Calu3 (cell line): ENCODE measurements around the gene NLRC5. TPM values are rescaled to one million over a fixed set of nuclear protein-coding genes. Genes with fewer than 3 reads are reported as not detected.
"Not testable (repeated sequence)": the region's sequence is repeated elsewhere in the genome, so short reads cannot be mapped to it uniquely, and the experiment has no call there.

Source experiments
- BruUV-seq: library from RNA; stranded (reverse); fragments of 400-500 nt; replicated peaks from 2 replicates; lab custom pipeline; 2021; lab: Mats Ljungman, UMichigan
- CTCF ChIA-PET: fragments of 300-600 bp; sonication (Branson Sonifier 250); formaldehyde crosslinking; loops from one replicate; lab custom pipeline; 2022; ENCODE audit warnings: antibody characterized with exemption; lab: Charles Lee
- DNase-seq: peaks from one replicate; pipeline ENCODE4 v3.0.0; 2022
- H3K27ac Mint-ChIP-seq: one replicate; pipeline ENCODE4 v1.8.0; 2022; ENCODE audit warnings: mixed read lengths; ENCODE audit not compliant: unreplicated experiment
- H3K27me3 Mint-ChIP-seq: one replicate; pipeline ENCODE4 v1.8.0; 2022; ENCODE audit warnings: mixed read lengths; ENCODE audit not compliant: unreplicated experiment
- H3K36me3 Mint-ChIP-seq: one replicate; pipeline ENCODE4 v1.8.0; 2022; ENCODE audit warnings: mild to moderate bottlenecking, moderate library complexity, mixed read lengths; ENCODE audit not compliant: insufficient read depth, unreplicated experiment
- H3K4me1 Mint-ChIP-seq: one replicate; pipeline ENCODE4 v1.8.0; 2022; ENCODE audit warnings: mild to moderate bottlenecking, low read depth, mixed read lengths; ENCODE audit not compliant: unreplicated experiment
- H3K4me3 Mint-ChIP-seq: one replicate; pipeline ENCODE4 v1.8.0; 2022; ENCODE audit warnings: mild to moderate bottlenecking, low read depth, moderate library complexity, mixed read lengths; ENCODE audit not compliant: unreplicated experiment
- H3K9me3 Mint-ChIP-seq: one replicate; pipeline ENCODE4 v1.8.0; 2022; ENCODE audit warnings: low read depth, mixed read lengths; ENCODE audit not compliant: unreplicated experiment
- intact Hi-C: fragments of 100-400 bp; cut with micrococcal nuclease; formaldehyde crosslinking; loops from one replicate; pipeline ENCODE4 v1.10.0; 2022; ENCODE audit not compliant: unreplicated experiment
- total RNA-seq: library from RNA; stranded (reverse); gene quantifications from 2 replicates; pipeline ENCODE4 v1.2.3, GENCODE V29; 2022
- TF ChIP-seq, protein P1 (sequence below): fragments of 200-600 bp; IDR thresholded peaks from one replicate; pipeline ENCODE4 v1.8.0; 2022; ENCODE audit warnings: antibody characterized with exemption; ENCODE audit not compliant: unreplicated experiment

The NLRC5 gene
- total RNA-seq, 1 experiment from 2014 or later, result 18.0 TPM

- intact Hi-C loops, result no loop called here
- no peaks in the 10 kb centered on the region for H3K9me3 Mint-ChIP-seq
- no peaks in the 10 kb centered on the region for H3K27me3 Mint-ChIP-seq
- CTCF ChIA-PET, result interaction anchor here (0.6 to 0.8 kb wide), 6 partner anchors 117 to 465 kb away, joined by 3 to 7 read pairs (median 4); no protein-coding TSS in a partner anchor
- H3K36me3 Mint-ChIP-seq, result no peaks in the 10 kb centered on the region
- H3K4me1 Mint-ChIP-seq, result peaks cover 9% of the 10 kb centered on the region
- H3K4me3 Mint-ChIP-seq, result no peak overlapping the region
- H3K27ac Mint-ChIP-seq, result no peak overlapping the region
- TF ChIP-seq, protein P1, sequence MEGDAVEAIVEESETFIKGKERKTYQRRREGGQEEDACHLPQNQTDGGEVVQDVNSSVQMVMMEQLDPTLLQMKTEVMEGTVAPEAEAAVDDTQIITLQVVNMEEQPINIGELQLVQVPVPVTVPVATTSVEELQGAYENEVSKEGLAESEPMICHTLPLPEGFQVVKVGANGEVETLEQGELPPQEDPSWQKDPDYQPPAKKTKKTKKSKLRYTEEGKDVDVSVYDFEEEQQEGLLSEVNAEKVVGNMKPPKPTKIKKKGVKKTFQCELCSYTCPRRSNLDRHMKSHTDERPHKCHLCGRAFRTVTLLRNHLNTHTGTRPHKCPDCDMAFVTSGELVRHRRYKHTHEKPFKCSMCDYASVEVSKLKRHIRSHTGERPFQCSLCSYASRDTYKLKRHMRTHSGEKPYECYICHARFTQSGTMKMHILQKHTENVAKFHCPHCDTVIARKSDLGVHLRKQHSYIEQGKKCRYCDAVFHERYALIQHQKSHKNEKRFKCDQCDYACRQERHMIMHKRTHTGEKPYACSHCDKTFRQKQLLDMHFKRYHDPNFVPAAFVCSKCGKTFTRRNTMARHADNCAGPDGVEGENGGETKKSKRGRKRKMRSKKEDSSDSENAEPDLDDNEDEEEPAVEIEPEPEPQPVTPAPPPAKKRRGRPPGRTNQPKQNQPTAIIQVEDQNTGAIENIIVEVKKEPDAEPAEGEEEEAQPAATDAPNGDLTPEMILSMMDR, result no peak
- no TSS peak for BruUV-seq
- no peak for DNase-seq
Measured at GRCh38 chr16:57107321-57107922, 118.1 kb downstream of the NLRC5 start.

GRCh38 chr16:57108432-57108831 lies 119.1 kb downstream of the NLRC5 start:
- Mint-ChIP-seq H3K36me3 (no peaks in the 10 kb centered on the region), H3K4me3 (no peak overlapping the region), H3K27ac (no peak overlapping the region), H3K4me1 (peaks cover 9% of the 10 kb centered on the region), H3K9me3 (no peaks in the 10 kb centered on the region), H3K27me3 (no peaks in the 10 kb centered on the region)
- TF ChIP-seq, protein P1, result no peak
- BruUV-seq, result no TSS peak
- intact Hi-C loops, result no loop called here
- no peak for DNase-seq
- CTCF ChIA-PET, result no interaction called here

DNA sequence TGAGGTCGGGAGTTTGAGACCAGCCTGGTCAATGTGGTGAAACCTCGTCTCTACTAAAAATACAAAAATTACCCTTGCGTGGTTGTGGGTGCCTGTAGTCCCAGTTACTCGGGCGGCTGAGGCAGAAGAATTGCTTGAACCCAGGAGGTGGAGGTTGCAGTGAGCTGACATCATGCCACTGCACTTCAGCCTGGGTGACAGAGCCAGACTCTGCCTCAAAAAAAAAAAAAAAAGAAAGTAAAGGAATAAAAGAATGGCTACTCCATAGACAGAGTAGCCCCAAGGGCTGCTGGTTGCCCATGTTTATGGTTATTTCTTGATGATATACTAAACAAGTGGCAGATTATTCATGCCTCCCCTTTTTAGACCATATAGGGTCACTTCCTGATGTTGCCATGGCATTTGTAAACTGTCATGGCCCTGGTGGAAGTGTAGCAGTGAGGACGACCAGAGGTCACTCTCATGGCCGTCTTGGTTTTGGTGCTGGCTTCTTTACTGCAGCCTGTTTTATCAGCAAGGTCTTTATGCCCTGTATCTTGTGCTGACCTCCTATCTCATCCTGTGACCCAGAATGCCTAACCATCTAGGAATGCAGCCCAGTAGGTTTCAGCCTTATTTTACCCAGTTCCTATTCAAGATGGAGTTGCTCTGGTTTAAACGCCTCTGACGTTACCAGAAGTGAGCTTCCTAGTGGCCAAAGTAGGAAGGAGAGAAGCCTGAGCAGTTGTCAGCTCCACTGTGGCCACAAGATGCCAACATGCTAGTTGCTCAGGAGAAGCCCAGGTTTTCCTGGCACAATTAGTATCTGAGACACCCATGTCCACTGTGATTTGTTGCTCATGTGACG lies 120.1 kb downstream of the NLRC5 start:
- BruUV-seq, H3K27ac Mint-ChIP-seq, H3K36me3 Mint-ChIP-seq, H3K4me3 Mint-ChIP-seq, intact Hi-C loops, H3K4me1 Mint-ChIP-seq, H3K9me3 Mint-ChIP-seq, H3K27me3 Mint-ChIP-seq, DNase-seq: not testable (repeated sequence)
- CTCF ChIA-PET, result interaction anchor here (0.6 to 1.0 kb wide), 2 partner anchors 17 to 53 kb away, joined by 3 to 5 read pairs; partner anchors contain the start of gene CPNE2

DNA sequence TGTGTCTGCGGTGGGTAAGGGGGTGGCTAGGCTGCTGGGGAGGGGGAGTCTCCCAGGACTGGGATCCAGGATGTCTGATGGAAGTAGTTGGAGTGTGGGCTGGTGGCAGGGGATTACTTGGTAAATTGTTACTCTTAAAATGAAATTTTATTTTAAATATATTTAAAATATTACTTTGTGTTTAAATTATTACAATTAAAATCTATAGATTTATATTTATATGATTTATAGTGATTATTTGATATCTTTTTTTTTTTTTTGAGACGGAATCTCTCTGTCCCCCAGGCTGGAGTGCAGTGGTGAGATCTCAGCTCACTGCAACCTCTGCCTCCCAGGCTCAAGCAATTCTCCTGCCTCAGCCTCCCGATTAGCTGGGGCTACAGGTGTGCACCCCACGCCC lies 121.6 kb downstream of the NLRC5 start:
- no peak for DNase-seq
- Mint-ChIP-seq H3K4me1 (peaks cover 9% of the 10 kb centered on the region), H3K9me3 (no peaks in the 10 kb centered on the region), H3K27ac (no peak overlapping the region), H3K36me3 (no peaks in the 10 kb centered on the region), H3K27me3 (no peaks in the 10 kb centered on the region), H3K4me3 (no peak overlapping the region)
- TF ChIP-seq, protein P1, result no peak
- no TSS peak for BruUV-seq
- intact Hi-C loops, result no loop called here
- CTCF ChIA-PET, result no interaction called here
